Brain microvascular endothelial cell (primary cell): ENCODE data around the gene APC2.

Experiments
- DNase-seq: peaks from one replicate; pipeline ENCODE4 v3.0.0-alpha.2; 2020
- H3K27ac ChIP-seq: fragments of 250-450 bp; sonication (Bioruptor Pico); 2 replicates; pipeline ENCODE4 v1.5.1; 2020; ENCODE audit warnings: mild to moderate bottlenecking, moderate library complexity
- H3K27me3 ChIP-seq: fragments of 250-450 bp; sonication (Bioruptor Pico); replicated peaks from 2 replicates; pipeline ENCODE4 v1.5.1; 2020; ENCODE audit warnings: mild to moderate bottlenecking
- H3K36me3 ChIP-seq: fragments of 250-450 bp; sonication (Bioruptor Pico); replicated peaks from 2 replicates; pipeline ENCODE4 v1.5.1; 2020; ENCODE audit warnings: mild to moderate bottlenecking
- H3K4me3 ChIP-seq: 2 replicates; pipeline ENCODE4 v1.5.1; 2011; ENCODE audit warnings: low read depth, mild to moderate bottlenecking, control low read depth, low read length, moderate library complexity
- in situ Hi-C: cut with HindIII; loops from 2 replicates; pipeline ENCODE4 v1.10.0; 2017; ENCODE audit warnings: low sequenced_read_pairs, low pct_ligation_motif_present
- TF ChIP-seq, protein P1 (sequence below): IDR thresholded peaks from 2 replicates; pipeline ENCODE4 v1.5.1; 2011; ENCODE audit warnings: low read depth, mild to moderate bottlenecking, moderate library complexity, low read length, control low read depth, inconsistent platforms; ENCODE audit errors: missing control alignments

The APC2 gene

GRCh38 chr19:1423436-1424191, 26.3 kb upstream of the APC2 start:
- no peaks in the 10 kb centered on the region for H3K27me3 ChIP-seq
- TF ChIP-seq, protein P1, sequence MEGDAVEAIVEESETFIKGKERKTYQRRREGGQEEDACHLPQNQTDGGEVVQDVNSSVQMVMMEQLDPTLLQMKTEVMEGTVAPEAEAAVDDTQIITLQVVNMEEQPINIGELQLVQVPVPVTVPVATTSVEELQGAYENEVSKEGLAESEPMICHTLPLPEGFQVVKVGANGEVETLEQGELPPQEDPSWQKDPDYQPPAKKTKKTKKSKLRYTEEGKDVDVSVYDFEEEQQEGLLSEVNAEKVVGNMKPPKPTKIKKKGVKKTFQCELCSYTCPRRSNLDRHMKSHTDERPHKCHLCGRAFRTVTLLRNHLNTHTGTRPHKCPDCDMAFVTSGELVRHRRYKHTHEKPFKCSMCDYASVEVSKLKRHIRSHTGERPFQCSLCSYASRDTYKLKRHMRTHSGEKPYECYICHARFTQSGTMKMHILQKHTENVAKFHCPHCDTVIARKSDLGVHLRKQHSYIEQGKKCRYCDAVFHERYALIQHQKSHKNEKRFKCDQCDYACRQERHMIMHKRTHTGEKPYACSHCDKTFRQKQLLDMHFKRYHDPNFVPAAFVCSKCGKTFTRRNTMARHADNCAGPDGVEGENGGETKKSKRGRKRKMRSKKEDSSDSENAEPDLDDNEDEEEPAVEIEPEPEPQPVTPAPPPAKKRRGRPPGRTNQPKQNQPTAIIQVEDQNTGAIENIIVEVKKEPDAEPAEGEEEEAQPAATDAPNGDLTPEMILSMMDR, result no peak
- in situ Hi-C loops, result no loop called here
- DNase-seq, result no peak
- H3K4me3 ChIP-seq, result no peak overlapping the region
- peaks cover 82% of the 10 kb centered on the region for H3K36me3 ChIP-seq
- no peak overlapping the region for H3K27ac ChIP-seq

- peaks cover 82% of the 10 kb centered on the region for H3K36me3 ChIP-seq
- in situ Hi-C loops, result no loop called here
Observed at GRCh38 chr19:1424192-1424955, 25.5 kb upstream of the APC2 start.

DNA sequence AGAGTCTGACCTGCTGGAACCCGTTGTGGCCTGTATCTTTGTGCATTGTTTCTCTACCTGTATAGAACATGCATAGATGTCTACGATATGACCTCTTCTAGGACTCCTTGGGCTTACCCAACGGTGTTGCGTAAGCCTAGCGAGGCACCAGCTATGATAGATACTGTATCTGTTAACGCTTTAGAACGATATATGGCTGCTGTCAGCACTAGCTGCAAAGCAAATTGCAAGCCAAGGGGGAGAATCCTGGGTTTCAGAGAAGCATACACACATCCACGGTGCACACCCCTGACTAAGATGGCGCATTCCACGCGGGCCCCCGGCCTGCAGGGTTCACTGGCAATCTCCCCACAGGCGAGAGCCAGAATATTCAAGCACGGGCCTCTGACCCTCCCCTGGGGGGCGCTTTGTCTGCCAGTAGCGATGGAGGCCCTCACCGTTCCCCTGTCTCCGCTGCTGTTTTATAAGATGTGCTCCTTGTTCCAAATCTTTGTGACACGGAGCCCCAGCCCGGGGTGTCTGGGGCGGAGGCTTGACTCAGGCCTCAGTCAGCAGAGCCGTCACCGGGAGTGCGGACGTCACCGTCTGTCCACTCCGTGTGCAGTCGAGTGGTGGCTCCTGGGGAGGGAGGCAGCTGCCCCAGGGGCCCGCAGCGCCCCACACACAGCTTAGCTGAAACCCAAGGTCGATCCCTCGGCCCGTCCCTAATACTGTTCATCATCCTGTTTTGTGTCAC, 24.7 kb upstream of the APC2 start:
- H3K36me3 ChIP-seq, result peaks cover 87% of the 10 kb centered on the region
- in situ Hi-C loops, result no loop called here
- DNase-seq, result no peak
- H3K27me3 ChIP-seq, result no peaks in the 10 kb centered on the region
- TF ChIP-seq, protein P1, result no peak
- H3K27ac ChIP-seq, result no peak overlapping the region
- no peak overlapping the region for H3K4me3 ChIP-seq

More at GRCh38 chr19:1424192-1424955, 25.5 kb upstream of the APC2 start:
- DNase-seq, result no peak
- H3K4me3 ChIP-seq, result no peak overlapping the region
- no peaks in the 10 kb centered on the region for H3K27me3 ChIP-seq
- TF ChIP-seq, protein P1, result no peak
- H3K27ac ChIP-seq, result no peak overlapping the region

DNA sequence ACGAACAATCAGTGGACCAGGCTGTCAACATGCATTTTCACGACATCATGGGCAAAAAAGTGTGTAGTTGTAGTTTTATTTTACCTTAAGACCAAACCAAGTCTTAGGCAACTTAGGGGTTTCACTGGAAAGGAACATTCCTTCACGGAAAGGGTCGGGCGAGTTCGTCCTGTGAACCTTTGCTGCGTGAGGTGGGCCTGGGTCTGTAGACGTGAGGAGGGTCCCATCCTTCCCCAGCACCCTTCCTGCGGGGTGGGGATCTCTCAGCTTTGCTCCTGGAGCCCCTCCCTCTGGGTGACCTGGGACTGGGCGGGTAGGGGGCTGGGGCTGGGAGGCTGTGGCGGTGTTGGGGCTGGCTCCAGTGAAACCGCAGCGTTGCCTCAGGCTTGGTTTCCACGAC, 24.0 kb upstream of the APC2 start:
- no peaks in the 10 kb centered on the region for H3K27me3 ChIP-seq
- H3K27ac ChIP-seq, result no peak overlapping the region
- no peak for DNase-seq
- H3K4me3 ChIP-seq, result no peak overlapping the region
- in situ Hi-C loops, result no loop called here
- TF ChIP-seq, protein P1, result no peak
- H3K36me3 ChIP-seq, result peaks cover 86% of the 10 kb centered on the region

DNA sequence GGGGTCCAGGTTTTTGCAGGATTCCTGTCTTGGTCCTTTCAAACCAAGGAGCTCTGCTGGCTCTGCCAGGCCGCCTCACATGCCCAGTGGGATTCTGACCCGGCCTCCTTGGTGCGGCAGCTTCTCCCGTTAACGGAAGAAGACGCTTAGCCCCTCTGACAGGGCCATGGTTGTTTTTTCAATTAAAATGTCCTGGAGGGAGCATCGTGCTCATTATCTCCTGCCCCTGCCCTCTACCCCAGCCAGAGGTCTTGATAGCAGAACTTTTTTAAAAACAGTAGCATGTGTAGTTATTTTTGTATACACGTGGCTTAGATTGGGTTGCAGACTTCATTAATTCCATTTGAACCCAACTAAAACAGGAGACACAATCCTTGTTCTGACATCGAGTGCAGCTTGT, 23.2 kb upstream of the APC2 start:
- H3K27me3 ChIP-seq, result no peaks in the 10 kb centered on the region
- peaks cover 86% of the 10 kb centered on the region for H3K36me3 ChIP-seq
- H3K27ac ChIP-seq, result no peak overlapping the region
- in situ Hi-C loops, result no loop called here
- H3K4me3 ChIP-seq, result no peak overlapping the region
- TF ChIP-seq, protein P1, result no peak
- no peak for DNase-seq
